Nephron (organoid): ENCODE data around the gene DENND2A.
"Not testable (repeated sequence)": the region's sequence is repeated elsewhere in the genome, so short reads cannot be mapped to it uniquely, and the experiment has no call there.

ENCODE experiments used
- H3K27ac Mint-ChIP-seq, 3 experiments: 2 replicates each; pipeline ENCODE4 v1.8.0; 2020; ENCODE audit warnings: mixed read lengths in 3 of 3, mild to moderate bottlenecking in 2 of 3, moderate library complexity in 1 of 3
- H3K27me3 Mint-ChIP-seq: 2 replicates; pipeline ENCODE4 v1.8.0; 2021; ENCODE audit warnings: low read depth, mild to moderate bottlenecking, moderate library complexity, mixed read lengths
- H3K36me3 Mint-ChIP-seq: 2 replicates; pipeline ENCODE4 v1.8.0; 2020; ENCODE audit warnings: low read depth, mixed read lengths
- H3K4me1 Mint-ChIP-seq: 2 replicates; pipeline ENCODE4 v1.8.0; 2020; ENCODE audit warnings: mixed read lengths
- H3K4me3 Mint-ChIP-seq, 3 experiments: 2 replicates each; pipeline ENCODE4 v1.8.0; 2020; ENCODE audit warnings: mild to moderate bottlenecking in 3 of 3, mixed read lengths in 3 of 3, moderate library complexity in 2 of 3
- H3K9me3 Mint-ChIP-seq: 2 replicates; pipeline ENCODE4 v1.8.0; 2020; ENCODE audit warnings: mixed read lengths
- CTCF ChIP-seq, 3 experiments: fragments of 200-600 bp; sonication (generic); IDR thresholded peaks; one replicate each; pipeline ENCODE4 v1.5.0; 2021; ENCODE audit warnings: antibody characterized with exemption in 3 of 3; ENCODE audit not compliant: unreplicated experiment in 3 of 3

Gene DENND2A

GRCh38 chr7:140645166-140645900 is 4.7 kb upstream of the DENND2A start:
- H3K27ac Mint-ChIP-seq, result no peak overlapping the region
- peak in 1 of 3 experiments; percentile 26 for TF ChIP-seq CTCF (IDR thresholded peaks at IDR 0.05; ENCODE audit: unreplicated experiment in 3 of 3)
- H3K36me3 Mint-ChIP-seq, result no peaks in the 10 kb centered on the region
- H3K4me1 Mint-ChIP-seq, result peaks cover 23% of the 10 kb centered on the region
- H3K9me3 Mint-ChIP-seq, result no peaks in the 10 kb centered on the region
- H3K27me3 Mint-ChIP-seq, result peaks cover 6% of the 10 kb centered on the region
- no peak overlapping the region for H3K4me3 Mint-ChIP-seq

GRCh38 chr7:140644761-140645160 is 4.1 kb upstream of the DENND2A start:
- peaks cover 25% of the 10 kb centered on the region for H3K4me1 Mint-ChIP-seq
- peak overlapping the region; percentile 33 to 52 (median 43) for H3K27ac Mint-ChIP-seq
- H3K4me3 Mint-ChIP-seq, result peak overlapping the region in 1 of 3 experiments; percentile 31
- not testable (repeated sequence) for H3K36me3 Mint-ChIP-seq, H3K27me3 Mint-ChIP-seq, H3K9me3 Mint-ChIP-seq

GRCh38 chr7:140643416-140643815 is 2.8 kb upstream of the DENND2A start:
- Mint-ChIP-seq H3K4me3 (peak overlapping the region; percentile 29 to 73 (median 71)), H3K4me1 (peaks cover 36% of the 10 kb centered on the region), H3K36me3 (no peaks in the 10 kb centered on the region), H3K9me3 (no peaks in the 10 kb centered on the region), H3K27me3 (peaks cover 6% of the 10 kb centered on the region), H3K27ac (peak overlapping the region; percentile 29 to 62 (median 48))
- TF ChIP-seq CTCF (IDR thresholded peaks at IDR 0.05; ENCODE audit: unreplicated experiment in 3 of 3), result no peak

- Mint-ChIP-seq H3K4me1 (peaks cover 44% of the 10 kb centered on the region), H3K9me3 (no peaks in the 10 kb centered on the region), H3K27ac (peak overlapping the region; percentile 82 to 94 (median 83)), H3K4me3 (peak overlapping the region; percentile 73 to 79 (median 77)), H3K27me3 (peaks cover 6% of the 10 kb centered on the region), H3K36me3 (no peaks in the 10 kb centered on the region)
- TF ChIP-seq CTCF (IDR thresholded peaks at IDR 0.05; ENCODE audit: unreplicated experiment in 3 of 3), result no peak
These were observed 1.0 kb upstream of the DENND2A start for GRCh38 chr7:140641524-140642195.

- no peaks in the 10 kb centered on the region for H3K9me3 Mint-ChIP-seq
- TF ChIP-seq CTCF (IDR thresholded peaks at IDR 0.05; ENCODE audit: unreplicated experiment in 3 of 3), result no peak
- H3K27me3 Mint-ChIP-seq, result peaks cover 6% of the 10 kb centered on the region
- H3K27ac Mint-ChIP-seq, result peak overlapping the region; percentile 82 to 97 (median 83)
- peaks cover 50% of the 10 kb centered on the region for H3K4me1 Mint-ChIP-seq
- H3K36me3 Mint-ChIP-seq, result no peaks in the 10 kb centered on the region
- H3K4me3 Mint-ChIP-seq, result peak overlapping the region; percentile 99
These were observed 464 bp downstream of the DENND2A start for GRCh38 chr7:140640060-140640637.

GRCh38 chr7:140639366-140640053 is 1.1 kb downstream of the DENND2A start:
- H3K27me3 Mint-ChIP-seq, result peaks cover 6% of the 10 kb centered on the region

More at GRCh38 chr7:140639366-140640053, 1.1 kb downstream of the DENND2A start:
- no peak for TF ChIP-seq CTCF (IDR thresholded peaks at IDR 0.05; ENCODE audit: unreplicated experiment in 3 of 3)
- Mint-ChIP-seq H3K36me3 (no peaks in the 10 kb centered on the region), H3K27ac (peak overlapping the region; percentile 82 to 97 (median 83)), H3K4me3 (peak overlapping the region; percentile 99), H3K4me1 (peaks cover 50% of the 10 kb centered on the region), H3K9me3 (no peaks in the 10 kb centered on the region)
